Mucosa of descending colon (tissue), 3 donors: ENCODE data around the gene PHF14. TPM values are rescaled to one million over a fixed set of nuclear protein-coding genes. Genes with fewer than 3 reads are reported as not detected.

Source experiments
- ATAC-seq: fragments of 200-7000 bp; cut with Tn5 transposase; one replicate; pipeline ENCODE4 v1.9.1; 2020; ENCODE audit warnings: mild to moderate bottlenecking, moderate library complexity
- DNase-seq, 3 donors: peaks; one replicate each; pipeline ENCODE4 v3.0.0-alpha.2; 2020
- H3K36me3 ChIP-seq: fragments of 200-600 bp; one replicate; pipeline ENCODE4 v1.8.0; 2021; ENCODE audit warnings: low read depth, mild to moderate bottlenecking
- H3K4me1 ChIP-seq: fragments of 200-600 bp; one replicate; pipeline ENCODE4 v1.8.0; 2021; ENCODE audit warnings: low read depth, mild to moderate bottlenecking
- H3K4me3 ChIP-seq: fragments of 200-600 bp; one replicate; pipeline ENCODE4 v1.8.0; 2021; ENCODE audit warnings: mild to moderate bottlenecking
- H3K9me3 ChIP-seq: fragments of 200-600 bp; one replicate; pipeline ENCODE4 v1.8.0; 2021; ENCODE audit warnings: mild to moderate bottlenecking
- CTCF ChIP-seq: fragments of 200-600 bp; IDR thresholded peaks from one replicate; pipeline ENCODE4 v1.8.0; 2022; ENCODE audit warnings: antibody characterized with exemption, mild to moderate bottlenecking
- intact Hi-C, 2 donors: fragments of 100-400 bp; cut with DNase I in 1 of 2; cut with micrococcal nuclease in 1 of 2; formaldehyde crosslinking; loops; one replicate each; pipeline versions ENCODE4 v1.11.0 to v1.11.1; 2022; cut with DNase I, micrococcal nuclease
- total RNA-seq, 3 donors: library from RNA; stranded (reverse); fragmentation: NEBNext Ultra II Directional in 2 of 3; extraction: Animal tissue kit (Norgen Biotek cat#: 25700) in 2 of 3; gene quantifications; one replicate each; pipeline versions ENCODE4 v1.2.1 to v1.2.4, GENCODE V29; 2021 to 2023
- donor health status: DM: no; HTN: no; CAD: no; lungs with moderate emphysema.
- donor health status: DM: no; HTN: no; CAD: no.
- donor health status: DM: no; HTN: yes; CAD: no.

The PHF14 gene
- total RNA-seq, 3 donors from 2014 or later: 30.8 to 31.9 (median 31.7) TPM

DNA sequence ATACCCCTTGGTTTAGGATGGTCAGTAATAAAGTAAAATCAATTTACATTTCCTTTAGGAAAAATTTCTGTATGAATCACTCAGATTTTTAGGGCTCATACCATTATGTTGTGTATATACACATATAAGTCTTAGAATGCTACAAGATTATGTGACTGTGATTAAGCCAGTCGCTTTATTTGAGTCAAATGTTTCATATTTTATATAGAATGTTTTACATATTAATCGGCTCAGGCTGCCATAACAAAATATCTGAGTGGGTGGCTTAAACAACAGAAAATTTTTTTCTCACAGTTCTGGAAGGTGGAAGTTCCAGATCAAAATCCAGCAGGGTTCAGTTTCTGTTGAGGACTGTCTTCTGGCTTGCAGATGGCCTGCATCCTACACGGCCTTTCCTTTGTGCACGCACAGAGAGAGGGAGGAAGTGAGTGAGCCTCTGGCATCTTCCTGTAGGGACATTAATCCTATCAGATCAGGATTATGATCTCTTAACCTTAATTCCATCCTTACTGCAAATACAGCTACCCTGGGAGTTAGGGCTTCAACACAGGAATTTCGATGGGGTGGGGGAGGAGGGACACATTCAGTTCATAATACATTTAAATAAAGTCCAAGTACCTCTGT, 198.0 kb downstream of the PHF14 start:
- ATAC-seq (no peak), DNase-seq (no peak)
- no peaks in the 10 kb centered on the region for H3K4me1 ChIP-seq
- H3K9me3 ChIP-seq: no peaks in the 10 kb centered on the region
- no peak for TF ChIP-seq CTCF
- intact Hi-C loops: no loop called here
- no peak overlapping the region for H3K4me3 ChIP-seq
- no peaks in the 10 kb centered on the region for H3K36me3 ChIP-seq

DNA sequence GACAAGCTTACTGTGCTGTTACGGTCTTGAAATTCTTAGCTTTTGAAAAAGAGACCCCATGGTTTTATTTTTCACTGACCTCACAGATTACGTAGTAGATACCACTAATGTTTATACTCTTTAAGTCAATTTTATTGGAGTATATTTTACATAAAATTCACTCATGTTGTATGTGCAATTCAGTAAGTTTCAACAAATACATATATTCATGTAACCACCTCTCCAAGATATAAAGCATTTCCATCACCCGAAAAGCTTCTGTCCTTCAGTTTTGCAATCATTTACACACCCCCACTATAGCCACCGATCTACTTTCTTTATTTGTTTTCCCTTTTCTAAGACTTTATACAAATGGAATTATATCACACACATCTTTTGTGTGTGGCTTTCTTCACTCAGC, 199.2 kb downstream of the PHF14 start:
- DNase-seq: no peak
- no peaks in the 10 kb centered on the region for H3K9me3 ChIP-seq
- intact Hi-C loops: no loop called here
- H3K4me3 ChIP-seq: no peak overlapping the region
- ATAC-seq: no peak
- H3K36me3 ChIP-seq: no peaks in the 10 kb centered on the region
- no peak for TF ChIP-seq CTCF
- H3K4me1 ChIP-seq: no peaks in the 10 kb centered on the region

DNA sequence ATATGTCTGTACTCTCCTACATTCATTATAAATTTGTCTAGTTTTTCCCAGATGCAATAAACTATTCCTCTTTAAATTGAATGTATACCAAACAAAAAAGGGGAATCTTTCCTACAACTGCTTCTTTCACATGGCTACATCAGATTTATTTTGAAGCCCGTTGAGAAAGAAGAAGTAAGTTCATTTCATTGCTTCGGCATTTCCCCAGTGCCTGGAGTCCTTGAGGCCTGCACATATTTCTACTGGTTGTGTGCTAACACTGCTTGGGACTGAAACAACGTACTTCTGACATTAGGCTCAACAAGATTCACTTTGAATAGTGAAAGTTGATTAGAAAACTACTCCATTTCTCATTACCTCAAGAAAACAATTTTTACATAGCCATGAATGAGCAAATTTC, 201.7 kb downstream of the PHF14 start:
- no peaks in the 10 kb centered on the region for H3K4me1 ChIP-seq
- no peaks in the 10 kb centered on the region for H3K36me3 ChIP-seq
- TF ChIP-seq CTCF: no peak
- no peaks in the 10 kb centered on the region for H3K9me3 ChIP-seq
- DNase-seq: no peak
- no peak overlapping the region for H3K4me3 ChIP-seq
- intact Hi-C loops: no loop called here
- ATAC-seq: no peak

GRCh38 chr7:11175887-11176286, 202.2 kb downstream of the PHF14 start:
- Histone ChIP-seq H3K4me3 (no peak overlapping the region), H3K36me3 (no peaks in the 10 kb centered on the region), H3K9me3 (no peaks in the 10 kb centered on the region), H3K4me1 (no peaks in the 10 kb centered on the region)
- ATAC-seq (no peak), DNase-seq (no peak)
- no peak for TF ChIP-seq CTCF
- intact Hi-C loops: no loop called here

- Histone ChIP-seq H3K4me3 (no peak overlapping the region), H3K4me1 (no peaks in the 10 kb centered on the region), H3K36me3 (no peaks in the 10 kb centered on the region), H3K9me3 (no peaks in the 10 kb centered on the region)
- DNase-seq (no peak), ATAC-seq (no peak)
- TF ChIP-seq CTCF: no peak
- intact Hi-C loops: no loop called here
Observed at GRCh38 chr7:11176985-11177555, 203.4 kb downstream of the PHF14 start.
